Kidney tubule cell (primary cell): ENCODE results near the gene GEMIN4.
A peak's percentile ranks its signal among the peaks of the same experiment; 100 is the strongest.
"Not testable (repeated sequence)": the region's sequence is repeated elsewhere in the genome, so short reads cannot be mapped to it uniquely, and the experiment has no call there.

Source experiments
- DNase-seq: peaks from one replicate; pipeline ENCODE4 v3.0.0-alpha.2; 2018; ENCODE audit warnings: low spot score

Gene GEMIN4

DNA sequence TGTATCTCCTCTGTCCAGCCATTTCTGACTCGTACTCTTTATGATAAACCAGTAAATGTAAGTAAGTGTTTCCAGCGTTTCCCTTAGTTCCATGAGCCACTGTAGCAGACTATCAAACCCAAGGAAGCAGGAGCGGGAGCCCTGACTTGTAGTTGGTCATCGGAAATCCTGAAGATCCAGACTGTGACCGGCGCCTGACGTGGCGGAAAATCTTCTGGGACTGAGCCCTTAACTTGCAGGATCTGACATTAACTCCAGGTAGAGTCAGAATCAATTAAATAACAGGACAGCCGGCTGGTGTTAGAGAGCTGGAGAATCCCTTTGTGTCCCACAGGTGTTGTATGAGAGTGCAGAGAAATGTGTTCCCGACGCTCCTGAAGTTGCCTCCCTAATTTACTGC lies 26.0 kb upstream of the GEMIN4 start:
- no peak for DNase-seq

DNA sequence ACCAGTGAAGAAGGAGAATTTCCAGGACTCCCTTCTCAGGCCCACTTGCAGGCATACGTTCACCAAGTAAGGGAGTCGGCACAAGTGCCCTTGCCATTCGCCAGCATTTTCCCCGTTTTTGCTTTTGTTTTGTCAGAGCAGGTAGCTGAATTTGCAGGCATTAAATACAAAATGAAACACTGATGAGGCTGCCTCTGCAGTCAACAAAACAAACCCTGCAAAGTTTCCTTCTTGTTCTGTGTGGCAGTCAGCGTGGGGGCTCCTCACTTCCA lies 22.2 kb upstream of the GEMIN4 start:
- DNase-seq, result no peak

DNA sequence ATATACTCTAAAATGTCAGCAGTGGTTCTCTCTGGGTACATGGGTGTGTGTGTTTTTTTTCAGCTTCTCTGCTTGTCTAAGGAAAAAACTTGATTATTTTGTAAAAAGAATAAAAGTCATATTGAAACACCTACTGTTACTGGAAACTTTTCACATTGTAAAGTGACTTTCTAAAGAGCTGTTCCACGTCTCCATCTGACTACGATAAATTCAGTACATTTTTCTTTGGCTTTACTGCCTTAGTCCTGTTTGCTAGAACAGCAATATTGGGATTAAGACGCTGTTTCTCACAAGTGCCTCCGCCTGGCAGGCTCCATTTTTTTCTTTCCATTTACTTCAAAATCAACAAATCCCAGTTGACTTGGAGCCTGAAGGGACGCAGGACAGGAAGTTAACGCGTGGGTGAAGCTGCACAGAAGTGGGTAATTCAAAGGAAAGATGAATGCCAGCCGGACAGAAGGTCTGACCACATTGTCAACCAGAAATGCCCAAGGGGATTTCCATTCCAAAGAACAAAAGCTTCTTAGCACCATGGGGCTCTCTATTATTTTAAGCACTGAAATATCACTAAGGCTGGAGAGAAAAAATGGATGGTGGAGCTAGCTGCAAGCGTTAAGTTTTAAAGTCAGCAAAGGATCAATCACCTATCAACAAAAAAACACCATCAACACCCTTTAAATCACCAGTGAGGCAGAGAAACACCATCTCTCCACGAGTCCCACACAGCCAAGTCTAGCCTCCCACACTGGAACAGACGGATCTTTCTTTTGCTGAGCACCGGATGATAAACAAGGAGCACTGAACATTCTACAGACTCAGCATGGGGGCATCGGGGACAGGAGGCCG lies 21.6 kb upstream of the GEMIN4 start:
- peak; percentile 25 for DNase-seq

DNA sequence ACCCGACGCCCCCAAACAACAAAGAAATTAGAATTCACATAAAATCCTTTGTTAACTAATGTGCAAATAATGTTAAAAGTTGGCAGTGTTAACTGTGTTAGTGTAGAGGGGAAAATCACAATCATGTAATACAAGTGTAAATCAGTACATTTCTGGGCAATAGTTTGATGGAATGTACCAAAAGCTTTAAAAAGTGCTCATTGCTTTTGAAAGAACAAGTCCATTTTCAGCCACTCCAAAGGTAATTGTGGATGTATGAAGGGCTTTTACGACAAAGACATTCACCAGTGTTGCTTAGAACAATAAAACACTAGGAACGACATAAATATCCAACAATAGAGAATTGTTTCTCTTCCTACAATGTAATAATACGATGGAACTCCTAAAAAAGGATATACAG lies 21.0 kb upstream of the GEMIN4 start:
- DNase-seq, result no peak

DNA sequence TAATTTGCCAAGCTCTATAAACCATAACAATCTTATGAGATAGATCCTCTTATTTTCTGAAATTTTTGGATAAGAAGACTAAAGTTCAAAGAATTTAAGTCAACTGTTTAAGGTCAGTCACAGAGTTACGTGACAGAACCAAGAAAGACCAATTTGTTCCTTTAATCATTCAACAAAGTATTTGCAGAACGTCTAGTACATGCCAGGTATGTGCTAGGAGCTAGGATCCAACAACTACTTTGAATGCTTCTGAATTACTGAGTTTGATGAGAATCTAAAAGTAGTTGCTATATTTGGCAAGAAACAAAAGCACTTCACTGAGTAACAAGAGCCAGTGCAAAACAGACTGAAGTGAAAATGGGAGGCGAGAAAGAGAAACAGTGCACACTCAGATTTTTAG lies 15.0 kb upstream of the GEMIN4 start:
- no peak for DNase-seq

DNA sequence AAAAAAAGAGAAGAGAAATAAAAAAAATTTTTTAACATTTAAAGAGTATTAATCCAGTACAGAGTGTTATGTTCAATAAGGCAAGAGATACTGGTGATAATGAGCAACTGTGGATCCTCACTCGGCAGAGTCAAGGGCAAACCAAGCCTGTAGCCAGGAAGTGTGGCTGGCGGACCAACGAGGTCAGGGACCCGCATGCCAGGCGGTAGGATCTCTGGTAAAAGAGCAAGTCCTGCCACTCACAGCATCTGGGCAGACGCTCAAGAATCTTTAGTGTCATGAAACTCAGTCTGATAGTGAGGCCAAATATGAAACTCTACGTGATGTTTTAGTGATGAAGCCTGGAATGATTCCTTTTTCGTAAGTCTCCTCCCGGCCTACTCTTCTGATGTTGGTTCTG lies 8.3 kb upstream of the GEMIN4 start:
- no peak for DNase-seq

DNA sequence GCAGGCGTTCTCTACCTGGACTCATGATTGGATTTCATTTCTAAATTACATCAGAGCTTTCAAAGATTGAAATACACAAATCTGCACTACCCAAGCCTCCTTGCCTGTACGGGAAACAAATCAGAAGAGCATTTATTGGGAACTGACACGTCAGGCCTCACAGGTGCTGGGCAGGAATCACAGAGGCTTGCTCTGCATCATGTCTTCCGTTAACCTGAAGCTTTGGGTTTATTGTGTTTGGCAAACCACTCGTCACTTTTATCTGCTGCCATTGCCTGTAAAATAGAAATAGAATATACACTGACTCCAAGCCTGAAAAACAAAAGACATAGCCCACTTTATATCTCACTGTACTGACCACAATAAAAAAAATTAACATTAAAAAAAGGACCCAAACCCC lies 7.9 kb upstream of the GEMIN4 start:
- no peak for DNase-seq

DNA sequence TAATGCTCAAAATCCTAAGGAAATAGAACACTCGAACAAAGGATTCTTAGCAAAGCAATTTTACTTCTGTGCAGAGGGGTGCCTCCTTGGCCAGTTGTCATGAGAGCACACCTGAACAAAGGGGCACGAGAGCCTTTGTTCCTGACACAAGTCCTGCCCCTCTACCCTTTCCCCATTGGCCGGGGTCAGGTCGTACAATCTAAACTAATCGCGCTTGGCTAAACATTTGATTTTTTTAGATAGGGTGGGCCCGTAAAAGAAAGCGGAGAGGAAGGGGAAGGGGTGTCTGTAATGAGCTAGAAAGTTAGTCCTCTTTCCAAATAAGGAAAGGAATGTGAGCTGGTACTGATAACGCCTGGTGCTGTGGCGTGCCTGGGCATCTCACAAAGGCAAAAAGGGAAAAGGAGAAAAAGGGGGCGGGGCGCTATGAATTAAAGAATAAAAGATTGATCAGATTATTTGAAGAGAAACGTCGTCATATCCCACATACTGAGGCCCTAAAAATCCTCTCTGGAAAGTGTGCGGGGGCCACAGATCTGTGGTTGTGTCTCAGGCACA lies 4.0 kb upstream of the GEMIN4 start:
- not testable (repeated sequence) for DNase-seq

DNA sequence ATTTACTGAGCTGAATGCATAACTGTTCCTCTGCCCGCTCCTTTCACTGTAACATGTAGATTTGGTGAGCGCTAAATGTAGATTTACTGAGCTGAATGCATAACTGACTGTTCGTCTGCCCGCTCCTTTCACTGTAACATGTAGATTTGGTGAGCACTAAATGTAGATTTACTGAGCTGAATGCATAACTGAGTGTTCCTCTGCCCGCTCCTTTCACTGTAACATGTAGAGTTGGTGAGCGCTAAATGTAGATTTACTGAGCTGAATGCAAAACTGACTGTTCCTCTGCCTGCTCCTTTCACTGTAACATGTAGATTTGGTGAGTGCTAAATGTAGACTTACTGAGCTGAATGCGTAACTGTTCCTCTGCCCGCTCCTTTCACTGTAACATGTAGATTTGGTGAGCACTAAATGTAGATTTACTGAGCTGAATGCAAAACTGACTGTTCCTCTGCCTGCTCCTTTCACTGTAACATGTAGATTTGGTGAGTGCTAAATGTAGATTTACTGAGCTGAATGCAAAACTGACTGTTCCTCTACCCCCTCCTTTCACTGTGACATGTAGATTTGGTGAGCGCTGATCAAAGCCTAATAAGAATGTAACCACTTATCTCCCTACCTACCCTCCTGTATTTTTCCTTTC lies 3.4 kb upstream of the GEMIN4 start:
- DNase-seq, result not testable (repeated sequence)

DNA sequence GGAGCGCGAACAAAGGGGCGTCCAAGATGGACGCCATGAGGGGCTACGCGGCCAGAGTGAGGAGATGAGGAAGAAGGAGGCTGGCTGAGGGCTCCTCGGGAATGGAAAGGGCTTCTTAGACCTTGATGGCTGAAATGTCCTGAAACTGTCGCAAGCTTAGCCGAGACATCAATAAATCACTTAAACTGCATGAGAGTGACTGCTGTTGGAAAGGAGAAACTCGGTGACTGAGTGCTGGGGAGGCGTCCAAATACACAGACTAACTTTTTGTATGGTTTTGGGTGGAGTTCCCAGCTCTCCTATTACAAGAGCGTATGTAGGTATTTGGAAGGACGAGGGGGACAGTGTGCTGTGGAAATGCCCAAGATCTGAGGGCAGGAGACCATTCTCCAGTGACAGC lies 1.4 kb upstream of the GEMIN4 start:
- no peak for DNase-seq

DNA sequence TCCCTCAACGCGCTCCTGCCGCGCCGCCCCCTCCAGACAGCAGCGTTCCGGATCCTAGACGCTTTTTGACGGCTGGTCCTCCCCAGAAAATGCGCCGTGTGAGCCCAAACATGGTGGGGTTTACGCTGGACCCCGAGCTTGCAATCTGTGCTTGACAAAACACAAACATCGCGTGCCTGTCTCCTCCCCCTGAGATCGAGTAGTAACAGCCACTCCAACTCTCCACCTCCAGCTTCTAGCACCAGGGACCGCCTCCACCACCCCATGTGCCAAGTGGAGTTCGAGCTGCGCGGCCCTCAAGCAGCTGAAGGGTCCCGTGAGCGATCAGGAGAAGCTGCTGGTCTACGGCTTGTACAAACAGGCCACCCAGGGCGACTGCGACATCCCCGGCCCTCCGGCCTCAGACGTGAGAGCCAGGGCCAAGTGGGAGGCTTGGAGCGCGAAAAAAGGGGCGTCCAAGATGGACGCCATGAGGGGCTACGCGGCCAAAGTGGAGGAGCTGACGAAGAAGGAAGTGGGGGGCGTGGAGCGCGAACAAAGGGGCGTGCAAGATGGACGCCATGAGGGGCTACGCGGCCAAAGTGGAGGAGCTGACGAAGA lies 656 bp upstream of the GEMIN4 start:
- DNase-seq, result peak; percentile 29

DNA sequence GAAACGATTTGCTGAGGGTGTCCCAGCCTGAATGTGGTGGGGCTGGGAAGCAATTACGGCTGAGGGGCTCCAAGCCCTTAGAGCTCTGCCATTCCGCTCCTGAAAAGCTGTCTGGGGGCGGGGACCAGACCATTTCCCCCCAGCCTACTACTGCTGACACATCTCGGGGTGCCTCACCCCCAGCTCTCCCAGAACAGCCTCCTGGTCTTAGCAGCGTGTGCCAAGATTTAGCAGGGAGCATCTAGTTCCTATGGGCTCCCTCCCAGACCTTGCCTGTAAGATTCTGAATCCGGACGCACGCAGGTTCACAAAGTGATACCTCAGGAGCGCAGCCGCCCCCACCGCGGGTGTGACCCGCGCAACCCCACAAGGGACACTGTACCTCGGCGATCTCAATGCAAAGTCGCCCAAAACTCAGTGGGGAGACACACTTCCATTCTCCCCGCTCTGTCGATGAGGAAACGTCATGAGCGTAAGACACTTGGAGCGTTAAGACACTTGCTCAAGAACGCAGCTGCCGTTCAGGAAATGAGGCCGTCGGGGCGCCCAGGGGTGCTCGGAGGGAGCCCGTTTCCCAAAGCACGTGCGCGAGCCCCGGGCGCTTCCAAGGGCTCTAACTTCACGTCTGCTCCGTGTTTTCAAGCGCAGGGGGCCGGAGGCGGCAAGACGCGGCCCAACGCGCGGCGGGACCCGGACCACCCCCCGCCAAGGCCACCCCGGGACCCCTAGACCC lies 629 bp downstream of the GEMIN4 start:
- DNase-seq, result peak; percentile 44

DNA sequence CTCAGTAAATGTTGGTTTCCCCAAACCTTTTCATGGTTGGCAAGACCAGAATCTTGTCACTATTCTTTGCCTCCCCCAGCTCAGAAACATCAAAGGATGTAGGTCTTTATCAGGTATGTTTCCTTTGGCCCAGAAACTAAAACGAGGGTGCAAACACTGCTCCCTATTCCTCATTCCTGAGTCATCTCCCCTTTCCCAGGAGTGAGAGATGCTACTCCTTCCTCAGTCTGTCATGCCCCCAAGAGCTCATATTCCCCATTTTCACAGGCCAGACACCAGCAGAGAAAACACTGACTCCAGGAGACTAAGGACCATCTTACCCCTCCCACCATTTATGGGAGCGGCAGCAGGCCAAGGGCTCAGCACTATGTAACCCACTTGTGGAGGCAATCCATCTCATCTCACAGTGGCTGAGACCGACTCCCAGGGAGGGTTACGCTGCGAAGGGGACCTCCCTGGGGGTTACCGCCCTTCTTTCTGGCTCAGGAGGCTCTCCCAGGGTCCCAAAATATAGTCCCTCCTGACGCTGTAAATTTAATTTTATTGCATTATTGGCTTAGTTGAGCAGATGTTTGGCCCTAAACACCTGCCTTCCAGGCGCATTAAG lies 1.5 kb downstream of the GEMIN4 start:
- DNase-seq, result no peak

DNA sequence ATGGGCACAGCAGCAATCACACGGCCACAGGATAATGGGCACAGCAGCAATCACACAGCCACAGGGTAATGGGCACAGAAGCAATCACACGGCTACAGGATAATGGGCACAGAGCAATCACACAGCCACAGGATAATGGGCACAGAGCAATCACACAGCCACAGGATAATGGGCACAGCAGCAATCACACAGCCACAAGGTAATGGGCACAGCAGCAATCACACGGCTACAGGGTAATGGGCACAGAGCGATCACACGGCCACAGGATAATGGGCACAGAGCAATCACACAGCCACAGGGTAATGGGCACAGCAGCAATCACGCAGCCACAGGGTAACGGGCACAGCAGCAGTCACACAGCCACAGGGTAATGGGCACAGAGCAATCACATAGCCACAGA lies 2.7 kb downstream of the GEMIN4 start:
- not testable (repeated sequence) for DNase-seq

DNA sequence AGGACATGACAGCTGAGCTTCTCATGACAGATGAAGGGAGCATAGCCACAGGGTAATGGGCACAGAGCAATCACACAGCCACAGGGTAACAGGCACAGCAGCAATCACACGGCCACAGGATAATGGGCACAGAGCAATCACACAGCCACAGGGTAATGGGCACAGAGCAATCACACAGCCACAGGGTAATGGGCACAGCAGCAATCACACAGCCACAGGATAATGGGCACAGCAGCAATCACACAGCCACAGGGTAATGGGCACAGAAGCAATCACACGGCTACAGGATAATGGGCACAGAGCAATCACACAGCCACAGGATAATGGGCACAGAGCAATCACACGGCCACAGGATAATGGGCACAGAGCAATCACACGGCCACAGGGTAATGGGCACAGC lies 3.5 kb downstream of the GEMIN4 start:
- DNase-seq, result not testable (repeated sequence)

DNA sequence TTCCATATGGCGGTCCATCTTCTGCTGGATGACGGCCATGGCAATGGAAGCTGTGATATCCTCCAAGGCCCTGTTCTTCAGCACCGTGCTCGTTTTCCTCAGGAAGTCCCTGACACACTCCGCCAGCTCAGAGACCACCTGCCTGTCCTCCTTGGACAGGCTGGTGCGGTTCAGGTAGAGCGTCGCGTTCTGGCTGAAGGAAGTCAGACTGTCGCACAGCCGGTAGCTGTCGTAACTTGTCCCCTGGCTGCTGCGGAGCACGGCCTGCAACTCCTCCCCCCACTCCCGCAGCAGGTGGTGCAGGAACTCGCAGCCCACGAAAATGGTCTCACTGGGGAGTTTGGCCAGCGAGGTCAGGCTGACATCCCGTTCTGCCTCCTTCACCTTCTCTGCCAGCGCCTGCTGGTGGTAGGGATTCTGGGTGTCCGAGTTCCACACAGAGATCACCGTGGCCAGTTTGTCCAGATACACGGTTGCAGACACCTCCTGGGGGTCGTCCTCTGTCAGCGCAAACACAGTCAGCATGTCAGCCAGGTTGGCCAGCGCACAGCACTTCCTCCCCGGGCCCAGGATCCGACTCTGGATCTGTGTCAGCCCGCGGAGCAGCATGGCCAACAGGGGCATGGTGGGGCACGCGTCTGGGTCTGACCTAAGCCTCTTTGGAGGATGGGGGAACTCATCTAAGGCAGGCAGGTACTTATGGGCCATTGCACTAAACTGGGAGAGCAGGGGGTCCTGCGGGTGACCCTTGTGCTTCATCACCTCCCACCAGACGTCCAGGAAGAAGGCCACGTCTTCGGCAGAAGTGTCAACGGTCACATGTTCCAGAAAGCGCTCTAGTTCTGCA lies 5.1 kb downstream of the GEMIN4 start:
- DNase-seq, result no peak

DNA sequence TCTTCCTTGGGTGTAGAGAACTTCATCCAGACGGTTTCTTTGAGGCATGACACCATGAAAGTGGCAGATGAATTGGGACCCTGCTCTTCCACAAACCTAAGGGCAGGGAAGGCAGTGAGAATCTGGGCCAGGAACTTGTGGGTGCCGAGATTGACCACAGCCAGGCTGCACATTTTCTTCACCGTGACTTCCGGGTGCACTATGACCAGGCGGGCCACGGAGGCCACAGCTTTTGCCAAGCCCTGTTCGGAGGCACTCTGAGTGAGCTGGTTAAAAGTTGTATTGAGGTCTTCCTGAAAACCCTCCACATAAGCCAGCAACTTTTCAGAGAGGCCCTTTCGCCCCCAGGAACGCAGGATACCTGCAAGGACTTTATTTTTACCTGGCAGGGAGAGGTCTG lies 5.9 kb downstream of the GEMIN4 start:
- no peak for DNase-seq

DNA sequence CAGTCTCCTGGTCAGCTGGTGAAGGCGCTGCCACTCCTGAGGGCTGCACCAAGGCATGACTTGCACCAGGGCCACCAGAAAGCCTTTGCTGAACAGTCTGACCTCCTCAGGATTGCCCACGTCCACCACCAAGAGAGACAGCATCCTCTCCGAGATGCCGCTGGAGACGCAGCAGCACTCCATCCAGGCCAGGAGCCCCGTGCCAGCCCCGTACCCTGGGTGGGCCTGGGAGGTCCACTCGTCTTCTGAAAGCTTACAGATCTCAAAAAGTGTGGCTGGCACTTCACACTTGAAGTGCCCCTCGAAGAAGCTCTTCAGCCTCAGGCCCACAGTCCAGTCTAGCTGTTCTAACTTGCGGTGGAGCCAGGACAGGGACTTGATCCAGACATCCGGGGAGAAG lies 6.7 kb downstream of the GEMIN4 start:
- no peak for DNase-seq

DNA sequence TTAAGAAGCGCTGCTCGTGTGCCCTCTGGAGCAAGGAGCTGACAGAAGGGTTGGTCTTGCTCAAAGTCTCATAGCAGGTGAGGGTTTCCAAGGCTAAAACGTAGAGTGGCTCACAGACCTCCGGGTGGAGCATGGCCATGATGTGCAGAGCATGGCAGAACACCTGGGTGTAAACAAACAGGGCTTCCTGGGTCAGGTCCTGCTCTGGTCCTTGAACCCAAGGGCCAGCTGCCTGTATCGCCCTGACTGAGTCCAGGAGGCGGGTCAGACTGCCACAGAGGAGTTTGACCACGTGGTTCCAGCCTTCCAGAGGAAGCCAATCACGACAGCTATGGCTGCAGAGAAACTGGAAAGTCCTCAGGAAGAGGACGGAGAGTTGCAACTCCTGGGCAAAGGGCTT lies 7.1 kb downstream of the GEMIN4 start:
- DNase-seq, result no peak

DNA sequence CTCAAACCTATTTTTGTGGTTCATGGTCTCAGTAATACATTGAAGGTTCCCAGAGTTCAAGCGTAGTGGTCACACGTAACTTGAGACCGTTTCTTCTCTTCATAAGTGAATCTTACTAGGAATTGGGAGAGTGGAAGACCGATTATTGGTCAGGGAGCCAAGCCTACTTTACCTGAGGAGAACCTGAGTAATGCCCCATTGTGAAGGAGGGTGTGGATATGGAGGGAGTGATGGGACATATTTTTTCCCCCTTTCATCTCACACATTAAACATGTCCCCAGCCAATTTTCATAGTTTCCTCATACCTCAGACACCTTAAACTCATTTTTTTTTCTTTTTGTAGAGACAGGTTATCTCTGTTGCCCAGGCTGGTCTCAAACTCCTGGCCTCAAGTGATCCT lies 8.9 kb downstream of the GEMIN4 start:
- no peak for DNase-seq

DNA sequence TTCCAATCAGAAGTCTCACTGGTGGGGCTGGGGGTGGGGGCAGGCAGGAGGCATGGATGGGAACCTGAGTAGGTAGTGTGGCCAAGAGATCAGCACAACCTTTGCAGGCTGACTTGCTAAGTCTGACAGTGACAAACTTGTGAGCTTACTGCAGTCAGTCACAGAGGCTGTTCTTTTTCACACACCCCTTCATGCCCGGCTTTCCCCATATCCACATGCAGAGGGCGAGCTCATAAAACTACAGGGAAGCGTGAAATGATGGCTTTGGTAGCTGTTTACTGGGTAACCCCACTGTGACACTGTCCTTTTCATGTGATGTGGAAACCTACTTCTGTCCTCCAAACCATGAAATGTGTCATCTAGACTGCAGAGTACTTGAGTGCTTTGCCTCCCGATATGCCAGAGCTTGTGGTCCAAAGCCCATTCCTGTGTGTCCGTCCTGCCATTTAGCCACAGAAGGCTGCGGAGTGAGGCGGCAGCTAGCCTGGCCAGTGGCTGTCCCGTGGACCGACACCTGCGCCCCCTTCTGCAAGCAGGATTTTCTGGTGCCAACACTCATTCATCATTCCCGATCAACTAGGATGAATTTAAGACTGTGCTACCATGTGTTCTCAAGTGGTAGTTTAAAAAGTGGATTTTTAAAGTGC lies 9.8 kb downstream of the GEMIN4 start:
- no peak for DNase-seq
